GM13977 (cell line): ENCODE data around the gene HS6ST3.

Experiments
- DNase-seq: peaks from one replicate; pipeline ENCODE4 v3.0.0; 2012; ENCODE audit warnings: low spot score
- in situ Hi-C: fragments of 300-500 bp; cut with MboI; formaldehyde crosslinking; loops from one replicate; pipeline ENCODE4 v1.12.0; 2022; ENCODE audit warnings: low sequenced_read_pairs, low pct_unique_long_range_greater_than_20kb, mixed read lengths, inconsistent platforms; ENCODE audit not compliant: unreplicated experiment
- TF ChIP-seq, protein P1 (sequence below): IDR thresholded peaks from 2 replicates; pipeline ENCODE4 v1.5.1; 2012; ENCODE audit warnings: mild to moderate bottlenecking, control low read depth; ENCODE audit not compliant: insufficient read depth; ENCODE audit errors: extremely low read depth, missing control alignments

Gene HS6ST3

DNA sequence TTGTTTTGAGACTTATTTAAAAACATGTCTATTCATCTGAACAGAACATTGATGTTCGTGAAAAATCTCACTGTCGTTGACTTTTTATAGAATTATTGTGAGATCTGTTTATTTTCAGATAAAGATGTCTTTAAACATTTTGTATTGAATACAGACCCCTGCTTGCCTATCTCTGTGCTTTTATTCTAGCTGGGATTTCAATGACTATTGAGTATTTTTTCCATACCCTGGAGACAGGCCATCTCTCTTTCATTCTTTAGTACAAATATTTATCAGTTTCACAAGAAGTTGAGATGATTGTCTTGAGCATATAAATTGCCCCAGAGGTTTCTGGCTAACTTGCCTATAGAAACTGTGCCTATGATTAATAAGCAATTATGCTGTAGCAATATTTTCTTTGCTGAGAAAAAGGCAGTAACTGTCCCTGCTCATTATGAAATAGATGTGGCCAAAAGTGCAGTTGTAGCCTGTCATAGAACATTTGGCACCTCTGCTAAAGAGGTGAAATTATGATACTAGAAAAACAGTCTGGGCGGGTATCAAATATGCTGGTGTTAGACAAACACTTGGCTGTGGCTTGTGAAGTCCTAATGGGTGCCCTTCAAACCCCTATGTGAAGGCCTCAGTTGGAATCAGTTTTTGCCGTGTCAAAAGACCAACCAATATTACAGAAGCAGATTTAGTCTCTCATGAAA is 360.6 kb downstream of the HS6ST3 start:
- in situ Hi-C loops = no loop called here
- TF ChIP-seq, protein P1, sequence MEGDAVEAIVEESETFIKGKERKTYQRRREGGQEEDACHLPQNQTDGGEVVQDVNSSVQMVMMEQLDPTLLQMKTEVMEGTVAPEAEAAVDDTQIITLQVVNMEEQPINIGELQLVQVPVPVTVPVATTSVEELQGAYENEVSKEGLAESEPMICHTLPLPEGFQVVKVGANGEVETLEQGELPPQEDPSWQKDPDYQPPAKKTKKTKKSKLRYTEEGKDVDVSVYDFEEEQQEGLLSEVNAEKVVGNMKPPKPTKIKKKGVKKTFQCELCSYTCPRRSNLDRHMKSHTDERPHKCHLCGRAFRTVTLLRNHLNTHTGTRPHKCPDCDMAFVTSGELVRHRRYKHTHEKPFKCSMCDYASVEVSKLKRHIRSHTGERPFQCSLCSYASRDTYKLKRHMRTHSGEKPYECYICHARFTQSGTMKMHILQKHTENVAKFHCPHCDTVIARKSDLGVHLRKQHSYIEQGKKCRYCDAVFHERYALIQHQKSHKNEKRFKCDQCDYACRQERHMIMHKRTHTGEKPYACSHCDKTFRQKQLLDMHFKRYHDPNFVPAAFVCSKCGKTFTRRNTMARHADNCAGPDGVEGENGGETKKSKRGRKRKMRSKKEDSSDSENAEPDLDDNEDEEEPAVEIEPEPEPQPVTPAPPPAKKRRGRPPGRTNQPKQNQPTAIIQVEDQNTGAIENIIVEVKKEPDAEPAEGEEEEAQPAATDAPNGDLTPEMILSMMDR = no peak
- no peak for DNase-seq

DNA sequence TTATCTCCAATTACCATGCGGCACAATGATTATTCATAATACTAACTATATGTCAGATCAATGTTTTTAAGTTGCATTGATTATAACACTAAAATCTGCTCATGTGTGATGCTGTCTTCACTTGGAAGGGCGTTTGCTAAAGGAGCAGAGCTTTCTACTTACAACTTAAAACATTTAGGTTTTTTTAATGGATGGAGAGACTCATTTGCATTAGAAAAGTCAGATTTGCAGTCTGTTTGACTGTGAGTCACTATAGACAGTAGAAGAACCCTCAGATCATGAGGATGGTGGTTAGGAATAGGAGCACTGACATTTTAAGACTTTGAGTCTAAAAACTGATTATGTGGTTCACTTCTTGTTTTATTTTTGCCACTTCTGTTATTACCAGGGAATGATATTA is 364.6 kb downstream of the HS6ST3 start:
- in situ Hi-C loops = no loop called here
- TF ChIP-seq, protein P1 = no peak
- DNase-seq = no peak

GRCh38 chr13:96460609-96461008 is 370.7 kb downstream of the HS6ST3 start:
- DNase-seq = no peak
- TF ChIP-seq, protein P1 = no peak
- in situ Hi-C loops = no loop called here

DNA sequence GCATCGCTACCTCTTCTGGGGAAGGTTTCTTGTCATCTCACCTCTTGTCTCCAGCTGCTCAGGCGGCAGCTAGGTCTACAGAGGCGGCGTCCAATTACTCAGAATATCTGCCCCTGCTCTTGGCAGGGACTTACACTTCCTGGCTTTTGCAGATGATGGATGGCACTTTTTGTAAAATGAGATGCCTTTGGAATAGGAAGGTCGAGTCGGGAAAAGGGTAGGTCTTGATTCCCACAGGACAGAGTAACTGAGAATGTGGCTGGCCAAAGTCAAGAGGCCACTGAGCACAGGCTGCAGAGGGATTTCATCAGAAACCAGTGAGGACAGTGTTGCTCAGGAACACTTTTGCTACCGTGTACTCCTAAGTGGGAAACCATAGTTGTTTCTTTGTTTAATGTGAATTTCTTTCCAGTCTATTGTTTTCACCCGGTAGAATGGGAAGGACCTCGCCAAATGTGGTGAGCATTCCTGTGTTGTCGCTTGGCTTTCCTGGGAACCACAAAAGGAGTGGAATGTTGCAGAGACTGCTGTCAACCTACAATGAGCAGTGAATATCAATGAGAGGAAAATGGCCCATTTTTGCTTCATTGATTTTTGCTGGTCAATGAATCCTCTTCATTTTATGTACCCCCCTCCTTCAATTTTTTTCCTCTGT is 383.7 kb downstream of the HS6ST3 start:
- DNase-seq = no peak
- TF ChIP-seq, protein P1 = no peak
- in situ Hi-C loops = no loop called here

DNA sequence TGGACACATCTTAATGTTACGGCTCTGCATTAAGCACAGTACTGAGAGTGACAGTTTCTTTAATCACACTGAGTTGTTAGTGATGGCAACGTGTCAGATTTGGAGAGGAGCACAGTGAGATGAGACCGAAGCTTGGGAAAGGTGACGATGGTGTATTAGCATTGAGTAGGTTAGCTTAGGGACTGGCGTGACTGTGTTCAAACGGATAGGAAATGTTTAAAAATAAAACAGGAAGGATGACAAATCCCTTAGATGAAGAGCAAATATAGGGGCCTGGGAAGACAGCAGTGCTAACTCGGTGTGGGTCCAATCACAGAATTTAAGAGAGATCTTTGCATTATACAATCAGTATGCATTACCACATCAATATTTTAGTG is 384.3 kb downstream of the HS6ST3 start:
- TF ChIP-seq, protein P1 = no peak
- in situ Hi-C loops = no loop called here
- no peak for DNase-seq

DNA sequence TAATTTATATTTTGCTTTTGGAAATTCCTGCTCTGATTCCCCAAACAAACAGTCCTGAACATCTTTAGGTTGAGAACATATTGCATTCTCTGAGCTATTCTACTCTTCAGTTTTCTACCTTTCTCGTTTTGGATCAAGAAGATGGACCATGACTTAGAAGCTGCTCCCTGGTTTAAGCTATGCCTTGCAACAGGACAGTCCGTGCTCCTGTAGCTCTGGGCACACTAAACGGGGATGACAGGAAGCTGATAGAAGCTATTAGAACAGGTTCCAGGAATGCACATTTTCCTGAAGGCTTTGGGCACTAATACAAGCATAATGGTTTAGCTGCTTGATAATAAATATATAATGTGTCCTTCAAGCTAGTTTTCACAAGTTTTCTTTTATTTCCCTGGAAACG is 385.2 kb downstream of the HS6ST3 start:
- TF ChIP-seq, protein P1 = no peak

More for the DNA sequence above, 385.2 kb downstream of the HS6ST3 start:
- in situ Hi-C loops = no loop called here
- no peak for DNase-seq
